Left ventricle myocardium inferior (tissue), 1 donor: ENCODE results near the gene PTK7. TPM values are rescaled to one million over a fixed set of nuclear protein-coding genes. Genes with fewer than 3 reads are reported as not detected.

Source experiments
- DNase-seq: peaks from one replicate; pipeline ENCODE4 v3.0.0-alpha.2; 2020
- H3K27ac ChIP-seq: fragments of 200-600 bp; replicated peaks from 2 replicates; pipeline ENCODE4 v1.8.0; 2021
- H3K27me3 ChIP-seq: fragments of 200-600 bp; 2 replicates; pipeline ENCODE4 v1.8.0; 2021; ENCODE audit warnings: low read depth
- H3K36me3 ChIP-seq: fragments of 200-600 bp; 2 replicates; pipeline ENCODE4 v1.8.0; 2021
- H3K4me1 ChIP-seq: fragments of 200-600 bp; 2 replicates; pipeline ENCODE4 v1.8.0; 2021
- H3K4me3 ChIP-seq: fragments of 200-600 bp; 2 replicates; pipeline ENCODE4 v1.8.0; 2021; ENCODE audit warnings: mild to moderate bottlenecking, moderate library complexity
- H3K9me3 ChIP-seq: fragments of 200-600 bp; replicated peaks from 2 replicates; pipeline ENCODE4 v1.8.0; 2021
- intact Hi-C: fragments of 100-400 bp; cut with micrococcal nuclease; formaldehyde crosslinking; loops from one replicate; pipeline ENCODE4 v1.11.0; 2022
- total RNA-seq: library from RNA; stranded (reverse); fragmentation: NEBNext Ultra II Directional; extraction: Animal tissue kit (Norgen Biotek cat#: 25700); gene quantifications from one replicate; pipeline ENCODE4 v1.2.1, GENCODE V29; 2021
- TF ChIP-seq, protein P1 (sequence below): fragments of 200-600 bp; IDR thresholded peaks from 2 replicates; pipeline ENCODE4 v1.8.0; 2021; ENCODE audit warnings: antibody characterized with exemption, mild to moderate bottlenecking, borderline replicate concordance
- donor health status: DM: no; HTN: yes; CAD: no; lungs with severe emphysema.

The PTK7 gene
- total RNA-seq, 1 donor from 2014 or later, result 2.6 TPM

DNA sequence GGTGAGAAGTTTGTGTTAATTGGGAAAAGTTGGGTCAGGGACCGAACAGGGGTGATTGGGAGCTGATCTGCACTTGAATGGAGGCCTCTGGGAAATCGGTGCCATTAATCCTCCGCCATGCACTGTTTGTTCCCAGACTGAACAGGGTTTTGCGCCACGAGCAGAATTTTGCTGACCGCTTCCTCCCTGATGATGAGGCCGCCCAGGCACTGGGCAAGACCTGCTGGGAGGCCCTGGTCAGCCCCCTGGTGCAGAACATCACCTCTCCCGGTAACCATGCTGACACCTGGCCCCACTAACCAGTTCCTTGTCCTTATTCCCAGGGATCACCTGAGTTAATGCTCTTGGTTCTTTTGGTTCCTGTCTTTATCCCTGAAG, 127.6 kb downstream of the PTK7 start:
- no peak for DNase-seq
- H3K4me1 ChIP-seq, result no peaks in the 10 kb centered on the region
- H3K9me3 ChIP-seq, result no peaks in the 10 kb centered on the region
- H3K4me3 ChIP-seq, result no peak overlapping the region
- intact Hi-C loops, result no loop called here
- H3K27me3 ChIP-seq, result no peaks in the 10 kb centered on the region
- H3K27ac ChIP-seq, result no peak overlapping the region
- TF ChIP-seq, protein P1, sequence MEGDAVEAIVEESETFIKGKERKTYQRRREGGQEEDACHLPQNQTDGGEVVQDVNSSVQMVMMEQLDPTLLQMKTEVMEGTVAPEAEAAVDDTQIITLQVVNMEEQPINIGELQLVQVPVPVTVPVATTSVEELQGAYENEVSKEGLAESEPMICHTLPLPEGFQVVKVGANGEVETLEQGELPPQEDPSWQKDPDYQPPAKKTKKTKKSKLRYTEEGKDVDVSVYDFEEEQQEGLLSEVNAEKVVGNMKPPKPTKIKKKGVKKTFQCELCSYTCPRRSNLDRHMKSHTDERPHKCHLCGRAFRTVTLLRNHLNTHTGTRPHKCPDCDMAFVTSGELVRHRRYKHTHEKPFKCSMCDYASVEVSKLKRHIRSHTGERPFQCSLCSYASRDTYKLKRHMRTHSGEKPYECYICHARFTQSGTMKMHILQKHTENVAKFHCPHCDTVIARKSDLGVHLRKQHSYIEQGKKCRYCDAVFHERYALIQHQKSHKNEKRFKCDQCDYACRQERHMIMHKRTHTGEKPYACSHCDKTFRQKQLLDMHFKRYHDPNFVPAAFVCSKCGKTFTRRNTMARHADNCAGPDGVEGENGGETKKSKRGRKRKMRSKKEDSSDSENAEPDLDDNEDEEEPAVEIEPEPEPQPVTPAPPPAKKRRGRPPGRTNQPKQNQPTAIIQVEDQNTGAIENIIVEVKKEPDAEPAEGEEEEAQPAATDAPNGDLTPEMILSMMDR, result no peak
- H3K36me3 ChIP-seq, result peaks cover 54% of the 10 kb centered on the region

DNA sequence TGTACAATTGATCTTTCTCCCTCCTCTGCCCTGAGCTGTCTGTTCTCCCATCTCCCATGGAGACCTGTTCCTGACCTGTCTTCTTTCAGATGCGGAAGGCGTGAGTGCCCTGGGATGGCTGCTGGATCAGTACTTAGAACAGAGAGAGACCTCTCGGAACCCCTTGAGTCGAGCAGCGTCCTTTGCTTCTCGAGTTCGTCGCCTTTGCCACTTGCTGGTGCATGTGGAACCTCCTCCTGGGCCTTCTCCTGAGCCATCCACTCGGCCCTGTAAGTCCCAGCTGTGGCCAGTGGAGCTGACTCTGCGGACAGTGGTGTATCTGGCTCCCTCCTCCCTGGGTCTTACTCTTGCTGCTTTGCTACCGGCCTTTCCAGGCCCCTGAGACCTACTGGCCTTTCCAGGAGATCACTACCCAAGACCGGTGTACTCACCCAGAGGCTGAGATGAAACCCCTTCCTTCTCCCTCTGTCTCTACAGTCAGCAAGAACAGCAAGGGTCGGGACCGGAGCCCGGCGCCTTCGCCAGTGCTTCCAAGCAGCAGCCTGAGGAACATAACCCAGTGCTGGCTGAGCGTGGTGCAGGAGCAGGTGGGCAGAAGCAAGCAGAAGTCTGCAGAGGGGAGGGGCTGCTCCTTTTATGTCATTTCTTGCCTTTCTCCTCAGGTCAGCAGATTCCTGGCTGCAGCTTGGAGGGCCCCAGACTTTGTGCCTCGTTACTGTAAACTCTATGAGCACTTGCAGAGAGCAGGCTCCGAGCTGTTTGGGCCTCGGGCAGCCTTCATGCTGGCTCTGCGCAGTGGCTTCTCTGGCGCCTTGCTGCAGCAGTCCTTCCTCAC, 128.4 kb downstream of the PTK7 start:
- H3K36me3 ChIP-seq, result peaks cover 46% of the 10 kb centered on the region

DNA sequence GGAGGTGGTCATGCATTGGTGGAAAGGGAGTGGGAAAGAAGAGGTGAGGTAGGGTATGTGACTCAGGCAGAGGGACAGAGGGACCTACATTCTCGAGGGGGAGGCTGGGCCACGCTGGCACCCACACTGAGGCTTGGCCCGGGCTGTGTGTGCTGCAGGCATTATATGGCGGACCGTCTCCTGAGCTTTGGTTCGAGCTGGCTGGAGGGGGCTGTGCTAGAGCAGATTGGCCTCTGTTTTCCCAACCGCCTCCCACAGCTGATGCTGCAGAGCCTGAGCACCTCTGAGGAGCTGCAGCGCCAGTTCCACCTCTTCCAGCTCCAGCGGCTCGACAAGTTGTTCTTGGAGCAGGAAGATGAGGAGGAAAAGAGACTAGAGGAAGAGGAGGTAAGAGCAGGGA, 129.7 kb downstream of the PTK7 start:
- no peak for DNase-seq

More for the DNA sequence above, 128.4 kb downstream of the PTK7 start:
- Histone ChIP-seq H3K4me1 (no peaks in the 10 kb centered on the region), H3K9me3 (no peaks in the 10 kb centered on the region), H3K27ac (no peak overlapping the region), H3K4me3 (no peak overlapping the region), H3K27me3 (no peaks in the 10 kb centered on the region)
- no peak for DNase-seq
- intact Hi-C loops, result no loop called here
- TF ChIP-seq, protein P1, result no peak

DNA sequence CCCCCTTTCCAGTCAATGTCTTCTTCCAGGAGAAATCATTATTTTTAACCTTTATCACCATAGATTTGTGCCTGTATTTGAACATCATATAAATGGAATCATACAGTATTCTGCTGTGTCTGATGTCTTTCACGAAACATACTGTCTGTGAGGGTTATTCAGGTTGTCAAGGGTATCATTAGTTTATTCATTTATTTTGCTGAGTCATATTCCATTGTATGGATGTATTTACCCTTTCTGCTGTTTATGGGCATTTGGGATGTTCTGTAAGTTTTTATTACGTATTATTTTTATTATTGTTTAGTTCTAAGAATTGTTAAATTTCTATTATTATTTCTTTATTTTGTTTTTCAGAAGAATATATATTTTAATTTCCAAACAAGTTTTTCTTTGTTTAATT, 131.2 kb downstream of the PTK7 start:
- no peak for DNase-seq
- no peaks in the 10 kb centered on the region for H3K9me3 ChIP-seq
- H3K27ac ChIP-seq, result no peak overlapping the region
- intact Hi-C loops, result no loop called here
- TF ChIP-seq, protein P1, result no peak
- H3K4me3 ChIP-seq, result no peak overlapping the region
- no peaks in the 10 kb centered on the region for H3K27me3 ChIP-seq
- no peaks in the 10 kb centered on the region for H3K4me1 ChIP-seq
- H3K36me3 ChIP-seq, result peaks cover 30% of the 10 kb centered on the region

More for the DNA sequence above, 129.7 kb downstream of the PTK7 start:
- Histone ChIP-seq H3K36me3 (peaks cover 34% of the 10 kb centered on the region), H3K4me3 (no peak overlapping the region), H3K27me3 (no peaks in the 10 kb centered on the region), H3K4me1 (no peaks in the 10 kb centered on the region), H3K9me3 (no peaks in the 10 kb centered on the region), H3K27ac (no peak overlapping the region)
- intact Hi-C loops, result no loop called here
- TF ChIP-seq, protein P1, result no peak

Other genes starting within 250 kb of the PTK7 start
- 42.2 TPM for gene RPL7L1, start 196.7 kb upstream of the PTK7 start, total RNA-seq
- not detected for gene PTCRA, start 160.3 kb upstream of the PTK7 start, total RNA-seq
- gene CNPY3, start 146.8 kb upstream of the PTK7 start, total RNA-seq, result 20.1 TPM
- 0.77 TPM for gene GNMT, start 115.6 kb upstream of the PTK7 start, total RNA-seq
- gene PEX6, start 97.1 kb upstream of the PTK7 start, total RNA-seq, result 28.9 TPM
- gene PPP2R5D, start 91.7 kb upstream of the PTK7 start, total RNA-seq, result 32.7 TPM
- 32.6 TPM for gene MEA1, start 62.4 kb upstream of the PTK7 start, total RNA-seq
- 108 TPM for gene KLHDC3, start 62.1 kb upstream of the PTK7 start, total RNA-seq
- 24.8 TPM for gene RRP36, start 54.7 kb upstream of the PTK7 start, total RNA-seq
- gene CUL7, start 22.5 kb upstream of the PTK7 start, total RNA-seq, result 7.0 TPM
- 94.9 TPM for gene MRPL2, start 16.9 kb upstream of the PTK7 start, total RNA-seq
- gene KLC4, start 16.7 kb upstream of the PTK7 start, total RNA-seq, result 36.1 TPM
- 61.8 TPM for gene SRF, start 95.0 kb downstream of the PTK7 start, total RNA-seq
- gene CUL9, start 105.9 kb downstream of the PTK7 start, total RNA-seq, result 14.7 TPM
- gene DNPH1, start 153.2 kb downstream of the PTK7 start, total RNA-seq, result 27.7 TPM
- gene TTBK1, start 167.2 kb downstream of the PTK7 start, total RNA-seq, result 0.27 TPM
- not detected for gene SLC22A7, start 221.9 kb downstream of the PTK7 start, total RNA-seq
- 42.3 TPM for gene CRIP3, start 232.5 kb downstream of the PTK7 start, total RNA-seq